Esophagus (tissue), 2 donors: ENCODE results near the gene RARB. TPM values are rescaled to one million over a fixed set of nuclear protein-coding genes. Genes with fewer than 3 reads are reported as not detected.

Experiments
- H3K27ac ChIP-seq, 2 donors: one replicate each; pipeline ENCODE4 v1.5.1; 2013; ENCODE audit warnings: low read depth in 2 of 2, mild to moderate bottlenecking in 2 of 2, inconsistent platforms in 1 of 2, low read length in 1 of 2, moderate library complexity in 1 of 2
- H3K27me3 ChIP-seq, 2 donors: one replicate each; pipeline ENCODE4 v1.6.1; 2013; ENCODE audit warnings: low read length in 2 of 2, control low read depth in 1 of 2, mild to moderate bottlenecking in 1 of 2; ENCODE audit not compliant: insufficient read depth in 2 of 2, control insufficient read depth in 1 of 2
- H3K36me3 ChIP-seq, 2 donors: one replicate each; pipeline ENCODE4 v1.6.1; 2013; ENCODE audit warnings: low read length in 1 of 2; ENCODE audit not compliant: control insufficient read depth in 2 of 2, insufficient read depth in 2 of 2
- H3K4me1 ChIP-seq, 2 donors: one replicate each; pipeline ENCODE4 v1.6.1; 2013; ENCODE audit warnings: low read length in 1 of 2; ENCODE audit not compliant: control insufficient read depth in 2 of 2, insufficient read depth in 2 of 2
- H3K4me3 ChIP-seq, 2 donors: one replicate each; pipeline ENCODE4 v1.5.1; 2013; ENCODE audit warnings: low read length in 2 of 2, mild to moderate bottlenecking in 2 of 2, low read depth in 1 of 2, moderate library complexity in 1 of 2
- H3K9me3 ChIP-seq, 2 donors: one replicate each; pipeline ENCODE4 v1.6.1; 2013; ENCODE audit warnings: mild to moderate bottlenecking in 2 of 2, low read depth in 1 of 2, low read length in 1 of 2, moderate library complexity in 1 of 2; ENCODE audit not compliant: control insufficient read depth in 2 of 2, insufficient read depth in 1 of 2
- WGBS, 2 donors: extraction: QIAGEN DNeasy Blood & Tissue Kit; methylation state at CpG; one replicate each; pipeline ENCODE4 v1.1.7; 2013; 5-methylcytosine and 5-hydroxymethylcytosine counted together
- polyA plus RNA-seq, 2 donors: library from polyadenylated mRNA; stranded (reverse); fragments of 200-250 nt; gene quantifications; one replicate each; pipeline ENCODE4 v1.2.3, GENCODE V29; 2013
- donor health status: healthy with polysubstance abuse.
- donor health status: Bipolar disorder and iron deficiency.

RARB gene
- polyA plus RNA-seq, 2 donors: 1.6 to 2.2 TPM

DNA sequence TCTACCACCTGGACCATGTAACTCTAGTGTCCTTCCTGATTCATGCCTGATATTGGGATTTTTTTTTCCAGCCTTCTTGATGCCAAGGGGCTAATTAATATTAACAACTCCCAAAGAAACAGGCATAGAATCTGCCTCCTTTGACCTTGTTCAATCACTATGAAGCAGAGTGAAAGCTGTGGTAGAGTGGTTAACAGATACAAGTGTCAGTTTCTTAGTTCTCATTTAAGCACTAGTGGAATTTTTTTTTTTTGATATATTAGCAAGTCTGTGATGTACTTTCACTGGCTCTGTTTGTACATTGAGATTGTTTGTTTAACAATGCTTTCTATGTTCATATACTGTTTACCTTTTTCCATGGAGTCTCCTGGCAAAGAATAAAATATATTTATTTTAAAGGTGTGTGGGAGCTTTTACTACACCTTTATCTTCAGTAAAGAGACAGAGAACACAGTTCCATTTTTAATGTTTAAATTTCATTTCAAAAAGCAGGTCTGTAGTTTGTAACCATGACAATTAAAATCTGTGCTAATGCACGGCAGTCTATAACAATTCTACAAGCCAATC is 169.6 kb downstream of the RARB start:
- Histone ChIP-seq H3K27me3 (no peaks in the 10 kb centered on the region), H3K4me3 (no peak overlapping the region), H3K9me3 (no peaks in the 10 kb centered on the region), H3K27ac (no peak overlapping the region), H3K36me3 (no peaks in the 10 kb centered on the region), H3K4me1 (no peaks in the 10 kb centered on the region)
- WGBS, 2 donors: 72 to 76% methylated on average over 1 of the region's 1 CpG

DNA sequence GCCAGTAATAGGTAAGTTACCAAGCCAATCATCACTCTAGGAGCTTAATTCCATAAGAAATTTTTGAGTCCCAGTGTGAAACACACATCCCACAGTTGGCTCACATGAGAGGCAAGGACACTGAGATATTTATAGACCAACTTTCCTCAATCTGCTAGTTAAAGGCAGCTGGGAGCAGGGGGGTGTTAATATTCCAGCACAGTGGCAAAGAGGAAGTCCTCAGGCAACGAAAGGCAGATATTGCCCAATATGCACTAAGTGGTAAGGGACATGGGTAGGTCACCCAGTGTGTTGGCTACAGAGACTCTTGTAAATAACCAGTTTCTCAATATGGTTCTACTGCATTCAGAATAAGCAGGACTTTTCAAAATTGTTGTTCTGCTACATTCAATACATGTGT is 175.6 kb downstream of the RARB start:
- Histone ChIP-seq H3K36me3 (no peaks in the 10 kb centered on the region), H3K27ac (no peak overlapping the region), H3K4me1 (no peaks in the 10 kb centered on the region), H3K4me3 (no peak overlapping the region), H3K27me3 (no peaks in the 10 kb centered on the region), H3K9me3 (no peaks in the 10 kb centered on the region)
- WGBS, 2 donors: 56 to 95% methylated on average over 1 of the region's 1 CpG

DNA sequence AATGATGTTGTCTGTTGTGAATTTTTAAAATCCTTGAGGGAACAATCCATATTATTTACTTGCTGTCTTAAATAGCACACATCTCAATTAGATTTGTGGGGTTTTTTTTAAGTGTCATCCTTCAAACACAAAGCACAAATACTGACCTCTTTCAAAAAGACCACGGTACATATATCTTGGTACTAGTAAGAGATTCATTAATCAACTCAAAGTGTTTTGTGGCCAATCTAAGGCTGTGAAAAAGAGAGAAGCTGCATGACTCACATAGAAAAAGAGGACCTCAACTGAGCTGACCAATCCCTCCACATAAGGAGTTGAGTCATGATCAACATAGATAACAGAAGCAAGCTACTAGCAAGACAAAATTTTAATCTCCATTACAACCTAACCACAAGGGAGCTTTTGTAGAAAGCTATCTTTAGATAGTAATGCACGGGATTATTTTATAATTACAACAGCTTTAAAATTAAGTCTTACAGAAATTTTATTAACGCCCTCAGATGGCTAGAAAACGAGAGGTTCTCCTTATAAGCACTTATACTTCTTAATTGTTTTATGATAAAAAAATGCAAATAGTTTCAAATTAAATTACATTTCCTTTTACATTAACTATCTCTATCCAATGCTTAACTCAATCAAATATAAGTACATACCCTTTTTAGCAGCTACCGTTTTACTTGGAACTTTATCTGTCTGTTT is 176.2 kb downstream of the RARB start:
- Histone ChIP-seq H3K9me3 (no peaks in the 10 kb centered on the region), H3K36me3 (no peaks in the 10 kb centered on the region), H3K4me1 (no peaks in the 10 kb centered on the region), H3K27ac (no peak overlapping the region), H3K4me3 (no peak overlapping the region), H3K27me3 (no peaks in the 10 kb centered on the region)
- 75 to 84% methylated on average over 5 of the region's 5 CpGs for WGBS, 2 donors

DNA sequence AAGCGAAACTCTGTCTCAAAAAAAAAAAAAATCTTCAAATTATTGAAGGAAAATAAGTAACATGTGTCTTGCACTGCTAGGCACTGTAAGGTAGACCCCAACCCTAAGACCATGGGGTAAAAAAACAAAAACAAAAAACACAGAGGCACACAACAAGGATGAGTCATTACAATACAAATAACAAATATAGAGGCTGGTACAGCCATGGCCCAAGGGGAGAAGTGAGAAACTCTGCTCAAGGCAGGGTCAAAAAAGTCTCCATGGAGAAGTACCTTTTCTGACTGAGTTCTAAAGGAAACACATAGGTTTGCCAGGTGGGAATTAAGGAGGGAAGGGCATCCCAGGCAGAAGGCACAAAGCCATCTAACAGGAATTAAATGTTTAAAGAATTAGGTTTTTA is 182.1 kb downstream of the RARB start:
- H3K4me3 ChIP-seq: no peak overlapping the region
- H3K4me1 ChIP-seq: no peaks in the 10 kb centered on the region
- H3K36me3 ChIP-seq: peaks cover 0 to 6% of the 10 kb centered on the region in 2 donors
- H3K9me3 ChIP-seq: no peaks in the 10 kb centered on the region
- 98 to 100% methylated on average over 1 of the region's 1 CpG for WGBS, 2 donors
- H3K27ac ChIP-seq: no peak overlapping the region
- H3K27me3 ChIP-seq: no peaks in the 10 kb centered on the region

GRCh38 chr3:25610779-25611178 is 182.7 kb downstream of the RARB start:
- Histone ChIP-seq H3K9me3 (no peaks in the 10 kb centered on the region), H3K36me3 (peaks cover 0 to 6% of the 10 kb centered on the region in 2 donors), H3K27ac (no peak overlapping the region), H3K4me1 (no peaks in the 10 kb centered on the region), H3K4me3 (no peak overlapping the region), H3K27me3 (no peaks in the 10 kb centered on the region)

DNA sequence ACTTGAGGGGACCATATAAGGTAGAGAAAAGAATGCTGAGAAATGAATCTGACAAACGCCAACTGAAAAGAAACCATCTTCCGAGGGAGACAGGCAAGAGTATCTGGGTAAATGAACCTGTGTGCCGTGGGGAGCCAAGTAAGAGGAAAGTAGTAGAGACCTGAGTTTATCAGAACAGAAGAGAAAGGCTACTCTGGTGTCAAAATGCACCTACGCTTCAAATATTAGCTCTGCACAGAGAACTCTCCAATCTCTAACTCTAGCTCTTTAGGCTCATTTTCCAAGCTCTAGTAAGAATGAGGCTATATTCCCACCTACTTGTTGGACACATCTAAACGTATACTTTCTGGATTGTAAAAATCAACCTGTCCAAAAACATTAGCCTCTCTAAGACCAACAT is 183.1 kb downstream of the RARB start:
- Histone ChIP-seq H3K4me3 (no peak overlapping the region), H3K27ac (no peak overlapping the region), H3K4me1 (no peaks in the 10 kb centered on the region), H3K36me3 (peaks cover 0 to 6% of the 10 kb centered on the region in 2 donors), H3K27me3 (no peaks in the 10 kb centered on the region), H3K9me3 (no peaks in the 10 kb centered on the region)
- WGBS, 2 donors: 94 to 96% methylated on average over 5 of the region's 5 CpGs

GRCh38 chr3:25618028-25618427 is 190.0 kb downstream of the RARB start:
- Histone ChIP-seq H3K27me3 (no peaks in the 10 kb centered on the region), H3K36me3 (peaks cover 3 to 4% of the 10 kb centered on the region in 2 donors), H3K9me3 (no peaks in the 10 kb centered on the region), H3K27ac (no peak overlapping the region), H3K4me1 (no peaks in the 10 kb centered on the region), H3K4me3 (no peak overlapping the region)

DNA sequence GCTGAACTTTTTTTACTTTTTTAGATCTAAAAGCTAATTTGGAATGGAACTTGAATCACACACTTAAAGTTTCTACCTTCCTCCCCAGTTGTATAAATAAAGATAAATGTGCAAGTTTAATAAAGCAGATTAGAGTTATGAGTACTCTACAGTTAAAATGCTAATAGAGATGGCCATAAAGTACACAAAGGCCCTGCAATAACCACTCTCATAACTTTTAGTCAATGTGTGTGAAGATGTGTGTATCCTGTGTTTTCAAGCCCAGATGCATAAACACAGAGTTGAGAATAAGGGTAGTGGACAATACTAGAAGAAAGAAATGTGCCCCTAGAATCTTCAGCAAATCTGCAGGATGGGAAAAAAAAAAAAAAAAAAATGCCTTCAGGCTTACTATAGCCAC is 191.3 kb downstream of the RARB start:
- Histone ChIP-seq H3K4me1 (no peaks in the 10 kb centered on the region), H3K27ac (no peak overlapping the region), H3K4me3 (no peak overlapping the region), H3K9me3 (no peaks in the 10 kb centered on the region), H3K27me3 (no peaks in the 10 kb centered on the region), H3K36me3 (peaks cover 3 to 4% of the 10 kb centered on the region in 2 donors)

GRCh38 chr3:25620493-25620892 is 192.4 kb downstream of the RARB start:
- H3K36me3 ChIP-seq: peaks cover 3 to 4% of the 10 kb centered on the region in 2 donors
- no peak overlapping the region for H3K4me3 ChIP-seq

DNA sequence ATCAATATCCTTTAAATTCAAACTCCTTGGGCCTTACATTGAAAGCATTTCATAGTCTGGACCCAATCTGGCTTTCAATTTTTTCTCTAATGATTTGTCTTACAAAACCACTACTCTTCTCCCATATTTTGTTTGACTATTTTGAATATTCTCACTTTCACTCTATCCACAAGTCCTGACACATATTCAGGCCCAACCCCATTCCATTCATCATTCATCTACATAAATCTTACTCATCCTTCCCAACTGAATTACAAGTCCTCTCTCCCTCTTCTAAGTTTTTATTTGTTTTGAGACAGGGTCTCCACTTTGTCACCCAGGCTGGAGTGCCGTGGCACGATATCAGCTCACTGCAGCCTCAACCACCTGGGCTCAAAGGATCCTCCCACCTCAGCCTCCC is 193.0 kb downstream of the RARB start:
- 94 to 96% methylated on average over 2 of the region's 2 CpGs for WGBS, 2 donors

More at GRCh38 chr3:25620493-25620892, 192.4 kb downstream of the RARB start:
- H3K27ac ChIP-seq: no peak overlapping the region
- no peaks in the 10 kb centered on the region for H3K9me3 ChIP-seq
- WGBS, 2 donors: 95 to 97% methylated on average over 5 of the region's 5 CpGs
- no peaks in the 10 kb centered on the region for H3K27me3 ChIP-seq
- no peaks in the 10 kb centered on the region for H3K4me1 ChIP-seq

More for the DNA sequence above, 193.0 kb downstream of the RARB start:
- Histone ChIP-seq H3K4me3 (no peak overlapping the region), H3K27me3 (no peaks in the 10 kb centered on the region), H3K9me3 (no peaks in the 10 kb centered on the region), H3K4me1 (no peaks in the 10 kb centered on the region), H3K36me3 (peaks cover 3 to 4% of the 10 kb centered on the region in 2 donors), H3K27ac (no peak overlapping the region)
